ENCODE measurements around the gene PTPRM.

The PTPRM gene

GRCh38 chr18:8215741-8216140, 648.6 kb downstream of the PTPRM start:
- DNase-seq (ENCODE audit: low read depth in 1 of 2, low spot score in 1 of 2): no peak

- no peak for DNase-seq (ENCODE audit: low read depth in 1 of 2, low spot score in 1 of 2)
Observed at GRCh38 chr18:8217051-8217564, 650.0 kb downstream of the PTPRM start.

- no peak for DNase-seq (ENCODE audit: low read depth in 1 of 2, low spot score in 1 of 2)
Observed at GRCh38 chr18:8218197-8218596, 651.1 kb downstream of the PTPRM start.

- DNase-seq (ENCODE audit: low read depth in 1 of 2, low spot score in 1 of 2): no peak
Observed at GRCh38 chr18:8221452-8221851, 654.3 kb downstream of the PTPRM start.

GRCh38 chr18:8224576-8224975, 657.5 kb downstream of the PTPRM start:
- no peak for DNase-seq (ENCODE audit: low read depth in 1 of 2, low spot score in 1 of 2)

- DNase-seq (ENCODE audit: low read depth in 1 of 2, low spot score in 1 of 2): no peak
Observed at GRCh38 chr18:8229040-8229439, 661.9 kb downstream of the PTPRM start.

- DNase-seq (ENCODE audit: low read depth in 1 of 2, low spot score in 1 of 2): no peak
Observed at GRCh38 chr18:8229787-8230186, 662.7 kb downstream of the PTPRM start.

GRCh38 chr18:8231316-8231715, 664.2 kb downstream of the PTPRM start:
- DNase-seq (ENCODE audit: low read depth in 1 of 2, low spot score in 1 of 2): no peak

- no peak for DNase-seq (ENCODE audit: low read depth in 1 of 2, low spot score in 1 of 2)
Observed at GRCh38 chr18:8232791-8233190, 665.7 kb downstream of the PTPRM start.

GRCh38 chr18:8235894-8236293, 668.8 kb downstream of the PTPRM start:
- DNase-seq (ENCODE audit: low read depth in 1 of 2, low spot score in 1 of 2): no peak

GRCh38 chr18:8238507-8238906, 671.4 kb downstream of the PTPRM start:
- DNase-seq (ENCODE audit: low read depth in 1 of 2, low spot score in 1 of 2): no peak

GRCh38 chr18:8241731-8242130, 674.6 kb downstream of the PTPRM start:
- no peak for DNase-seq (ENCODE audit: low read depth in 1 of 2, low spot score in 1 of 2)

- DNase-seq (ENCODE audit: low read depth in 1 of 2, low spot score in 1 of 2): no peak
Observed at GRCh38 chr18:8242151-8242696, 675.1 kb downstream of the PTPRM start.

GRCh38 chr18:8247700-8248099, 680.6 kb downstream of the PTPRM start:
- DNase-seq (ENCODE audit: low read depth in 1 of 2, low spot score in 1 of 2): no peak

- DNase-seq (ENCODE audit: low read depth in 1 of 2, low spot score in 1 of 2): no peak
Observed at GRCh38 chr18:8248576-8248975, 681.5 kb downstream of the PTPRM start.

- DNase-seq (ENCODE audit: low read depth in 1 of 2, low spot score in 1 of 2): no peak
Observed at GRCh38 chr18:8249811-8250210, 682.7 kb downstream of the PTPRM start.

GRCh38 chr18:8252371-8252770, 685.3 kb downstream of the PTPRM start:
- DNase-seq (ENCODE audit: low read depth in 1 of 2, low spot score in 1 of 2): no peak

GRCh38 chr18:8253944-8254343, 686.8 kb downstream of the PTPRM start:
- DNase-seq (ENCODE audit: low read depth in 1 of 2, low spot score in 1 of 2): no peak

GRCh38 chr18:8254654-8255053, 687.5 kb downstream of the PTPRM start:
- no peak for DNase-seq (ENCODE audit: low read depth in 1 of 2, low spot score in 1 of 2)

- no peak for DNase-seq (ENCODE audit: low read depth in 1 of 2, low spot score in 1 of 2)
Observed at GRCh38 chr18:8257851-8258434, 690.8 kb downstream of the PTPRM start.

- DNase-seq (ENCODE audit: low read depth in 1 of 2, low spot score in 1 of 2): no peak
Observed at GRCh38 chr18:8260319-8260718, 693.2 kb downstream of the PTPRM start.

GRCh38 chr18:8260827-8261226, 693.7 kb downstream of the PTPRM start:
- DNase-seq (ENCODE audit: low read depth in 1 of 2, low spot score in 1 of 2): no peak

GRCh38 chr18:8261651-8262091, 694.6 kb downstream of the PTPRM start:
- DNase-seq (ENCODE audit: low read depth in 1 of 2, low spot score in 1 of 2): no peak

Measured in activated CD4-positive, alpha-beta T cell treated with anti-CD3 and anti-CD28 coated beads, Interleukin-2, amount 50 U/mL, for 24 hours (primary cell).